Chondrocyte (in vitro differentiated cells): ENCODE measurements around the gene SHH. TPM values are rescaled to one million over a fixed set of nuclear protein-coding genes. Genes with fewer than 3 reads are reported as not detected.
A peak's percentile ranks its signal among the peaks of the same experiment; 100 is the strongest.

ENCODE experiments used
- DNase-seq: peaks from one replicate; pipeline ENCODE4 v3.0.0; 2021; ENCODE audit warnings: mixed read lengths, low spot score
- H3K27ac Mint-ChIP-seq: one replicate; pipeline ENCODE4 v1.8.0; 2021; ENCODE audit warnings: mild to moderate bottlenecking, moderate library complexity, mixed read lengths; ENCODE audit not compliant: unreplicated experiment
- H3K27me3 Mint-ChIP-seq: 2 replicates; pipeline ENCODE4 v1.8.0; 2021; ENCODE audit warnings: low read depth, mixed read lengths
- H3K36me3 Mint-ChIP-seq: 2 replicates; pipeline ENCODE4 v1.8.0; 2021; ENCODE audit warnings: low read depth, mixed read lengths
- H3K4me1 Mint-ChIP-seq: 2 replicates; pipeline ENCODE4 v1.8.0; 2021; ENCODE audit warnings: low read depth, mild to moderate bottlenecking, mixed read lengths
- H3K4me3 Mint-ChIP-seq: one replicate; pipeline ENCODE4 v1.8.0; 2021; ENCODE audit warnings: mild to moderate bottlenecking, moderate library complexity, mixed read lengths; ENCODE audit not compliant: unreplicated experiment
- H3K9me3 Mint-ChIP-seq: 2 replicates; pipeline ENCODE4 v1.8.0; 2021; ENCODE audit warnings: low read depth, mixed read lengths
- CTCF ChIP-seq: fragments of 200-600 bp; sonication (generic); IDR thresholded peaks from 2 replicates; pipeline ENCODE4 v1.5.0; 2021; ENCODE audit warnings: antibody characterized with exemption, mild to moderate bottlenecking, moderate library complexity
- long read RNA-seq: library from polyadenylated mRNA; stranded (forward); transcript quantifications from one replicate; pipeline ENCODE4 v2.0.0, GENCODE V29; 2021
- total RNA-seq: library from RNA; stranded (reverse); gene quantifications from 3 replicates; pipeline ENCODE4 v1.2.1, GENCODE V29; 2021

The SHH gene
- total RNA-seq = not detected in 3 replicates
- long read RNA-seq = 0 reads

GRCh38 chr7:155811895-155812761, at the start of gene SHH:
Gene SHH, minus strand, starts transcription at chr7:155812463. Its CDS starts 341 bp downstream, at chr7:155812122.
- Mint-ChIP-seq H3K36me3 (no peaks in the 10 kb centered on the region), H3K9me3 (no peaks in the 10 kb centered on the region), H3K27me3 (peaks cover 63% of the 10 kb centered on the region), H3K27ac (no peak within 1 kb of the TSS), H3K4me3 (peak within 1 kb of the TSS; percentile 82), H3K4me1 (peaks cover 42% of the 10 kb centered on the region)
- no peak for TF ChIP-seq CTCF
- DNase-seq = no peak

GRCh38 chr7:155861480-155861868, 49.2 kb upstream of the SHH start:
- no peak for DNase-seq
- Mint-ChIP-seq H3K27me3 (peaks cover 21% of the 10 kb centered on the region), H3K9me3 (no peaks in the 10 kb centered on the region)

GRCh38 chr7:155860840-155861479, 48.7 kb upstream of the SHH start:
- DNase-seq = no peak
- Mint-ChIP-seq H3K4me1 (peaks cover 3% of the 10 kb centered on the region), H3K4me3 (no peak overlapping the region), H3K9me3 (no peaks in the 10 kb centered on the region), H3K27me3 (peaks cover 22% of the 10 kb centered on the region), H3K27ac (no peak overlapping the region), H3K36me3 (no peaks in the 10 kb centered on the region)
- no peak for TF ChIP-seq CTCF

More at GRCh38 chr7:155861480-155861868, 49.2 kb upstream of the SHH start:
- no peak for TF ChIP-seq CTCF
- no peak overlapping the region for H3K27ac Mint-ChIP-seq
- H3K4me3 Mint-ChIP-seq = no peak overlapping the region
- no peaks in the 10 kb centered on the region for H3K36me3 Mint-ChIP-seq
- H3K4me1 Mint-ChIP-seq = peaks cover 3% of the 10 kb centered on the region

GRCh38 chr7:155860461-155860839, 48.2 kb upstream of the SHH start:
- DNase-seq = no peak
- H3K4me3 Mint-ChIP-seq = no peak overlapping the region
- no peak overlapping the region for H3K27ac Mint-ChIP-seq
- no peaks in the 10 kb centered on the region for H3K36me3 Mint-ChIP-seq
- peaks cover 3% of the 10 kb centered on the region for H3K4me1 Mint-ChIP-seq
- no peak for TF ChIP-seq CTCF
- H3K27me3 Mint-ChIP-seq = peaks cover 19% of the 10 kb centered on the region
- peaks cover 3% of the 10 kb centered on the region for H3K9me3 Mint-ChIP-seq

- DNase-seq = no peak
- Mint-ChIP-seq H3K9me3 (peaks cover 10% of the 10 kb centered on the region), H3K27ac (no peak overlapping the region), H3K27me3 (peaks cover 14% of the 10 kb centered on the region), H3K4me1 (peaks cover 3% of the 10 kb centered on the region), H3K4me3 (no peak overlapping the region), H3K36me3 (no peaks in the 10 kb centered on the region)
- no peak for TF ChIP-seq CTCF
Measured at GRCh38 chr7:155858521-155859061, 46.3 kb upstream of the SHH start.
